Activated T-cell treated with anti-CD3 and anti-CD28 coated beads, Interleukin-2, amount 50 U/mL, for 1 hour (primary cell): ENCODE results near the gene ZBTB49.
"Not testable (repeated sequence)": the region's sequence is repeated elsewhere in the genome, so short reads cannot be mapped to it uniquely, and the experiment has no call there.

Experiments
- DNase-seq: peaks from one replicate; pipeline ENCODE4 v3.0.0-alpha.2; 2020

Gene ZBTB49, protein sequence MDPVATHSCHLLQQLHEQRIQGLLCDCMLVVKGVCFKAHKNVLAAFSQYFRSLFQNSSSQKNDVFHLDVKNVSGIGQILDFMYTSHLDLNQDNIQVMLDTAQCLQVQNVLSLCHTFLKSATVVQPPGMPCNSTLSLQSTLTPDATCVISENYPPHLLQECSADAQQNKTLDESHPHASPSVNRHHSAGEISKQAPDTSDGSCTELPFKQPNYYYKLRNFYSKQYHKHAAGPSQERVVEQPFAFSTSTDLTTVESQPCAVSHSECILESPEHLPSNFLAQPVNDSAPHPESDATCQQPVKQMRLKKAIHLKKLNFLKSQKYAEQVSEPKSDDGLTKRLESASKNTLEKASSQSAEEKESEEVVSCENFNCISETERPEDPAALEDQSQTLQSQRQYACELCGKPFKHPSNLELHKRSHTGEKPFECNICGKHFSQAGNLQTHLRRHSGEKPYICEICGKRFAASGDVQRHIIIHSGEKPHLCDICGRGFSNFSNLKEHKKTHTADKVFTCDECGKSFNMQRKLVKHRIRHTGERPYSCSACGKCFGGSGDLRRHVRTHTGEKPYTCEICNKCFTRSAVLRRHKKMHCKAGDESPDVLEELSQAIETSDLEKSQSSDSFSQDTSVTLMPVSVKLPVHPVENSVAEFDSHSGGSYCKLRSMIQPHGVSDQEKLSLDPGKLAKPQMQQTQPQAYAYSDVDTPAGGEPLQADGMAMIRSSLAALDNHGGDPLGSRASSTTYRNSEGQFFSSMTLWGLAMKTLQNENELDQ

DNA sequence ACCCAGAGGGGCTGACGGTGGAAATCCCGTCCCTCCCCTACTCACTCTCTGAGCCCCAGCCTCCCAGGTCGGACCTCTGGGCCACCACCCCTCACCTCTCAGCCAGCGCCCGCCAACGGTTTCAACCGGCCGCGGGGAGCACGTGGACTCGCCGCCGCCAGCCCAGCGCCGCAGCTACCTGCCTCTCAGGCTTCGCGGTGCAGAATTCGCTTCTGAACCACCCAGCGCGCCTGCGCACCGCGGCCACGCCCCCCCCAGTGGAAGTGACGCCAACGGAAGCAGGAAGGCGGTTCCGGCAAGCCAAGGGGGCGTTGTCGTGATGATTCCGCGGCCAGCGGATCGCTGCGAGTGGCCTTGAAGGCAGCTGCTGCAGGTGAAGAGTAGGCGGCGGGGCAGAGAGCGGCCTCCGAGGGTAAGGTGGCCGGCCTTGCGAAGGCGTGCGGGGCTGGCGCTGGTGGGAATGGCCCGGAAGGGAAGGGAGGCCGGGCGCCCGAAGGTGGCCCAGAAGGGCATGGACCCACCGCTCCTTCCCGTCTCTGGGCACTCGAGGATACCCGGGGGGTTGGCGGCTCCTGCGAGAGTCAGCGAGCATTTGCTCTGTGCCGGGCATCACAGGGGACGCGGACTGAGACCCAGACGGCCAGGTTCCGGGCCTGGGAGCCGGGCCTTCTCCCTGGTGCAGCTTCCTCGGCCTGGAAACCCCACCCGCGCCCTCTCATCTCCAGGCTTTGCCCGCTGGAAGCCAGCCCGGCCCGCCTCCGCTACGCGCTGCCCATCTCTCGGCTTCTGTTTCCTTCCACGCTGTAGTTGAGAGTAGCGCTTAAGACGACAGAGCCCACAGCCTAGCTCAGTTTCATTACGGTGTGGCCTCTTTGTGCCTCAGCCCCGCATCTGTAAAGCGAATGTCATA, at the start of gene ZBTB49, which contains the start of gene LYAR:
Gene ZBTB49, plus strand, starts transcription at position 311 of the 910 bp plus-strand sequence. CDS start 9,695 bp downstream, outside the sequence.
Gene LYAR, minus strand, starts transcription at position 214 of the 910 bp plus-strand sequence. CDS start 6,412 bp downstream, outside the sequence.
- DNase-seq, result peak; percentile 99

DNA sequence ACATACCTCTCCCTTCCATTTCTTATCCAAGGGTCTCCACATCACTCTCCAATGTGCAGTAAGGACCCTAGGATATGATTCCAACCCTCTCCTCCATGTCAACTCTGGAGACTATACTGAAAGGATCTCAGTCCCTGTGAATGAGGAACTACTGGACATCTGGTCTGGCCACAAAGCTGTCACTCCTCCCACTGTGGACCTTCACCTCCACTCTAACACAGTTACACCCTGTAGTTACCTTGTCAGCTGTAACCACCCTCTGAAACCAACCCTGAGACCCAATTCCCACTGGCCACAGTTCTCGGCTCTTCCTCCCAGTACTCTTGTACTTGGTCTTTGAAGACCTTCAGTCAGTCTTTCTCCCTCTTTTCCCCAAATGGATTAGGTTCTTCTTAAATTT, 44.9 kb upstream of the ZBTB49 start:
- DNase-seq, result no peak

DNA sequence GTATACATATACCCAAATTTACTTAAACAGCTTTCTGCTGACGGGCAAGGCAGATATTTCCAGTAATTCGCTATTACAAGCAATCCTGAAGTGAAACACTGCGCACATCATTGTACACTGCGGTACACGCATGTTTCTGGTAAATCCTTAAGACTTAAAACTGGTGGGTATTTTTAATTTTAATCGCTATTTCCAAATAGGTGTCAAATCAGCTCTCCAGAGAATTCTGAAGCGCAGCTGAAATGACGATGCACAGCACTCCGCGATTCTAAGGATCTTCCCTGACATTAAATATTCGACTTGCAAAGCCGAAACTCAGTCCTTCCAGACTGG, 42.4 kb upstream of the ZBTB49 start:
- no peak for DNase-seq

DNA sequence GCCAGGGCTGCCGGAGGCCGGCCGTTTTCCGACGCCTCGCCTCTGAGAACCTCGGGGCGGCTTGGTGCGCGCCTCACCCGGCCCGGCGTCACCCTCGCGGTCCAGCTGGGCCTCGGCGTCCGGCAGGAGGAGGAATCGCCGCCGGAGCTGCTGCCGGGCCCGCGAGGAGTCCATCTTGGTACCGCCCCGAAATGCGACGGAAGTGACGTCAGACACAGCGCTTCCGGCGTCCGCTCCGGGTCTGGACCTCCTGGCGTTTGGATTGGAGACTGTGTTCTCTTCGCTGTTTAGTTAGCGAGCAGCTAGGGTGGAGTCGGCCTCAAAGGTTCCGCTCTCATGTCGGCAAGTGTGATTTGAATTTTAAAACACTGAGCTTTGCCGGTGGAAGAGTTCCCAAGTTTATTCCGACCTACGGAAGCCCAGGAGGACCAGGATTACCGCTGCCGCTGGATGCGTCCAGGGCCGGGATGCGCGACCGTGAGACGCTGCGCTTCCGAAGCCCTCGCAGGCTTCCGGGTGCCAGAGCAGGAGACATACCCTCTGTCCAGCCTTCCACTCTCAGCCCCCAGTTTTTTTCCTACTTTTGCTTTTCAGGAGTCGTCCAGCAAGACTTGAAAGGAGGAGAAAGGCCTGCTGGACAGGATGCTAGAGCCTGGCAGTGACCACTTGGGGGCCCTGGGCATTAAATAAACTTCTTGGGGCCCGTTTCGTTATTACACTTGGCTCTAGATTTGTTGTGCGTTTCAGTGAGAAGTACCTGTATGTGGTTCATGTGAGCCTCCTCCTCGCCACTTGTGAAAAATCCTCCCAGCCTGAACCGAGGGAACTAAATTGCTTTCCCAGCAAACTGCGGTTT, 41.8 kb upstream of the ZBTB49 start, which contains the start of gene TMEM128:
Gene TMEM128, minus strand, starts transcription at position 195 of the 856 bp plus-strand sequence. Its CDS starts 21 bp downstream, at position 174.
- DNase-seq, result peak; percentile 93

DNA sequence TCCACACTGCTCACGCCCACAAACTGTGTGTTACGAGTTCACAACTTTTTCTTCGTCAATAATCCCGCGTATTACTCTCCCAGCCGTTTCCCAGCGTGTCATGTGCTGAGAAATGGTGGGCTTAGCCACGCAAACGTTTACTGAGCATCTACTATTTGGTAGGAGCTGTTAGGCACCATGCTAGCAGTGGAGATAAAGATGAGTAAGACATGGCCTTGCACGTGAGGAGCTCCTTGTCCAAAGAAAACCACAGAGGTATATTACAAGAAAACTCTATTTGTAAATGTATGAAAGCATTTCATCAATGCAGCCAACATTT, 41.2 kb upstream of the ZBTB49 start:
- DNase-seq, result no peak

DNA sequence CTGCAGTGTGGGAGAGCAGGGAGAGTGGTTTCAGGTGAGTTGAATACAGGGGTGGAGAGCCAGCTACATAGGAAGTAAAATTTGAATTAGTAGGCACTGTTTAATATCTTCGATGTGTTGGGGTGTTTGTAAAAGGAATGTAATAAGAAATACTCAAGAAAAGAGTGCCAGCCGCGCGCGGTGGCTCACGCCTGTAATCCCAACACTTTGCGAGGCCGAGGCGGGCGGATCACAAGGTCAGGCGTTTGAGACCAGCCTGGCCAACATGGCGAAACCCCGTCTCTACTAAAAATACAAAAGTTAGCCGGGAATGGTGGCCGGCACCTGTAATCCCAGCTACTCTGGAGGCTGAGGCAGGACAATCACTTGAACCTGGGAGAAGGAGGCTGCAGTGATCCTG, 40.7 kb upstream of the ZBTB49 start:
- not testable (repeated sequence) for DNase-seq

DNA sequence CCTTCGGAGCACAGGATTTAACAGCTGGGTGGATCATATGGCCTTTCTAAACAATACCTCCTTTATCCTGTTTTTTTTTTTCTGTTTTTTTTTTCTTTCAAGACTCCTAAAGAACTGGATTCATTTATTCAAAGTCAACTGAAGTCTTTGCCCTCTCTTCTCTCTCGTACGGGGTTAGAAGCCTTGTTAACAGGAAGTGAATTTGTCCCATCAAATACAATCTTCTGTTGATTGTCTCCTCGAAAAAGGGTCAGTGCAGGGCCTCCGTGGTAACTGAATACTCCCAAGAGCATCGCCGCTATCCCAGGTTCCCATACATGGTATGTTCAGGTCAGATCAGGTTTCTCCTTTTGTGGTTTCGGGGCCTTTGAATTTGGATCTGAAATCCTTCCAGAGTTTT, 40.2 kb upstream of the ZBTB49 start:
- DNase-seq, result no peak

DNA sequence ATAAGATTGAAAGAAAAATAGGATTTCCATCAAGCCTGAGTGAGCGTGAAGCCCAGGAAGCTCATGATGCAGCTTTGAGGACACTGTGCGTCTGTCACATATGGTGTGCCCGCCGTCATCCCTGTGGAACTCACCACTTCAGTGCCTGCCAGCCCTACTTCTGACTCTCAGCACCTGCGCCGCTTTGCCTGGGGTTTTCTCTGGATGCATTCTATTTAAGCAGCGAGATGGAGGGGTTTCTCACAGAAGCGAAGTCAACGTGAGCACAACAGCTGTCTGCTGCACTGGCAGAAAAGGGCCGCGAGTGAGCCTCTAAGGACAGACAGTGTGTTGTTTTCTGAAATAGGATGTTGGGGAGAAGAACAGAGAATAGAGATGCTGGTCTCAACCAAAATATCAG, 35.9 kb upstream of the ZBTB49 start:
- no peak for DNase-seq

DNA sequence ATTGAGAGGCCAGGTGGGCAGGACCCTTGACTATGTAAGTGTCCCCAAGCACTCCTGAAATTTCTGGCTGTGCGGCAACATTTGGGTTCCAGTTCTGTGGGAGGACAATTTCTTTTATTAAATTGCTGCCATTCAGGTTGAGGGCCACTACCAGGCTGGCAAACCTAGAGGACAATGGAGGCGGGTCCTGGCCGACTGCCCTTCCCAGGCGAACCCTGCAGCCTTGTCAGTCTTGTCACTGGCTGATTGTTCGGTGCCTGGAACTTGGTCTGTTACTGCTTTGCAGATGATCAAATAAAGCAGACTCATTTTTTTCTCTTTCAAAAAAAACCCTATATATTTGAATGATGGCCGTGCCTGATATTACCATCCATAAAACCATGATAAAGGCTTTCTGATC, 35.4 kb upstream of the ZBTB49 start:
- DNase-seq, result no peak

DNA sequence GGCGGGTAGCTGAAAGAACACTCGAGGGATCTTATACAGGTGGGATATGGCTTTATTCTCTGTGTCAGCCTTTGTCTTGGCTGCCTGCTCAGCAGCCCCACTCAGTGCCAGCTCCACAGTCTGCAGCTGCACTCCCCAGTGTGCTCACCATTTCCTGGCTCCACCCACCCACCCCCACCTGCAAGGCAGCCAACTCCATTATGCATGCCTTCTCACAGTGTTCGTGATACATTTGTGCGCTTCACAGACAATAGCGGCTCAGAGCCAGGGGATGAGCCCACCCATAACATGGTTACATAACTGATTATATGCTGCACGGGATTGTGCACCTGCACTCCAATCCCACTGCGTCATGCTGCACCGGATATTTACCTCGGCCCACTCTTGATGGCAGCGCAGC, 33.3 kb upstream of the ZBTB49 start:
- no peak for DNase-seq

DNA sequence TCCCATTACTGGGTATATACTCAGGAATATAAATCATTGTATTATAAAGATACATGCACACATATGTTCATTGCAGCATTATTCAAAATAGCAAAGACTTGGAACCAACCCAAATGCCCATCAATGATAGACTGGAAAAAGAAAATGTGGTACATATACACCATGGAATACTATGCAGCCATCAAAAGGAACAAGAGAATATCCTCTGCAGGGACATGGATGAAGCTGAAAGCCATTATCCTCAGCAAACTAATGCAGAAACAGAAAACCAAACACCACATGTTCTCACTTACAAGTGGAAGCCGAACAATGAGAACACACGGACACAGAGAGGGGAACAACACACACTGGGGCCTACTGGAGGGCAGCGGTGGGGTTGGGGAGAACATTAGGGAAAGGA, 32.3 kb upstream of the ZBTB49 start:
- DNase-seq, result not testable (repeated sequence)

DNA sequence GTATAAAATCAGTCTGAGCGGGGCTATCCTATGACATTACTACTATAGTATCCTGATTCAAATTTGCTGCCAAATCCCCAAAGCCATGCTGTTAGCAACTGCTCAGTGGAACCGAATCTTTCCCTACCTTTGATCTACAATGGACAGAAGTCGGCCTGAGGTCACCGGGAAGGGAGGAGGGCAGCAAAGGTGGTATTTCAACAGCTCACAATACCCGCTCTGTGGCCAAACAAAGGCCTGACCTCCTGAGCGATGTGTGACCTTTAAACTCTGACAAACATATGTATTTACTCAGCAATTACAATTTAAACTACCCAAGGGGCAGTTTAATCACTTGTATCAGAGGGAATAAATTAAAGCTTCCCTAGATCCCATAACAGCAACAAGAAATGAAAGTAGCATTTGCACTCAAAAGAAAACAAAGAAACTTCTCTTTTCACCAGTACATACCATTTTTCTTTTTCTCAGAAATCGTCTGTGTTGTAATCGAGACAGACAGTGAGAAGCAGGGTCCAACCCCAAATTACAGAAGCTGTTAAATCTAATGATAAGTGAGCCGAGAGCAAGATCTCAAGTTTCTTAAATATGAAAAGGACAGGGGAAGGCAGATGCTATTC, 30.5 kb upstream of the ZBTB49 start:
- no peak for DNase-seq

DNA sequence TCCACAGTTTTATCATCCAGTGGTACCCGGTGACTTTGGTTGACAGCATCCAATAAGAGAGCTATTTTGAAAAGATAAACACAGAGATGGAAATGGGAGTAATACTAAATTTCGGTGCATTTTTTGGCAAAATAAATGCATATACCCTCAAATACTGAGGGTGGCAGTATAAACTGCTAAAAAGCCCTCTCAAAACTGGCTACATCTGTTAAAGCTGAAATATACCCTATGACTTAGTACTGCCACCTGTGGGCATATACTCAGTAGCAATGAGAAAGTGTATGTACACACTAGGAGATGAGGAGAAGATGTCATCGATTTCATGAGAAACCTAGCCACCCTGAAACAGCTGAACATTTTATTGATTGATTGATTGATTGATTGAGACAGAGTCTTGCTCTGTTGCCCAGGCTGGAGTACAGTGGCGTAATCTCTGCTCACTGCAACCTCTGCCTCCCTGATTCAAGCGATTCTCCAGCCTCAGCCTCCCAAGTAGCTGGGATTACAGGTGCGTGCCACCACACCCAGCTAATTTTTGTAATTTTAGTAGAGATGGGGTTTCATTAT, 29.8 kb upstream of the ZBTB49 start:
- no peak for DNase-seq

DNA sequence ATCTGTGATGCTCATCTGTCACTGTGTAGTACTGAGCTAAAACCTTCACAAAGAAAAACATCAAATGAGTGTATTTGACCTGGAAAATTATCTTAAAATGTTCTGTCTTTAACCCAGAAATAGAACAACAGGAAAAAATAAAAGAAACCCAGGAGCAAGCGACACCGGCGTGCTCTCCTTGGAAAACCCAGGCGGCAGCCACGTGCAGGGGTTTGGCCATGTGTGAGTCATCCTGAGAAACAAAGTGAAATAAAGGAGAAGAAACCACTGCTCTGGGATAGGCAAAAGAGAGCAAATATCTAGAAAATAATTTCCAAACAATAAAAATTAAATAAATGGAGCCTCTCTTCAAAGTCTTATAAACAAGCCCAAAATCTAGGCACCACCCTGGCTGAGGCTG, 22.1 kb upstream of the ZBTB49 start:
- DNase-seq, result no peak

DNA sequence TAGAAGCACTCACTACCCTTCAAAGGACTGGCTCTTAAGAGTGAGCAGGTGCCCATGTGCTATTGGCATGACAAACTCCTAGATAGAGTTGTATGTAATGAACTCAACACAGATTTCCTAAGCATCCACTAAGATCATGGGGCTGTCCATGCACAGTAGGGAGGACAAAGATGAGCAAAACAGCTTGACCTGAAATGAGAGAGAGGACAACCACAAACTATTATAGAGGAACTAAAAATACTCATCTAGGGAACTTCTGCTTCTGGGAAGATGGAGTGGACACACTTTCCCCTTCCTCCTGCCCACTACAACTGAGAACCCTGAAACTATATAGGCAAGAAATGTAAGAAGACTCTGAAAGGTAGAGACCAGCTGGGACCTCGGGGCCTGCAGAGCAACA, 21.3 kb upstream of the ZBTB49 start:
- no peak for DNase-seq

DNA sequence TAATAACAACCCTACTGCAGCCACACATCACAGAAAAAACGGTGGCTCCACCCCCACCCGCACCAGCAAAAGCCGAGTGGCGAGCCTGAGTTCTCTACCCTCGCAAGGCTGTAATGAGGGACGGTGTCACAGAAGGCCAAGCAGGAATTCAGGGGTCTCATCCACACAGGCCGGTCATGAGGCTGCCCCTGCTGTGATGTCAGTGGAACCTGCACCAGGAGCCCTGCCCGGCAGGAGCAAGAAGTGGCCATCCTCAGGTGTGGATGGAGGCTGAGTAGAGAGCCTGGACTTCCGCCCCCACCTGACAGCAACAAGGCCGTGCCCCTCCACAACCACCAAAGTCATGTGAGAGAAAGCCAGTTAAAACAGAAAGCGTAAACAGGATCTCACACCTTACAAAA, 20.7 kb upstream of the ZBTB49 start:
- peak; percentile 37 for DNase-seq

DNA sequence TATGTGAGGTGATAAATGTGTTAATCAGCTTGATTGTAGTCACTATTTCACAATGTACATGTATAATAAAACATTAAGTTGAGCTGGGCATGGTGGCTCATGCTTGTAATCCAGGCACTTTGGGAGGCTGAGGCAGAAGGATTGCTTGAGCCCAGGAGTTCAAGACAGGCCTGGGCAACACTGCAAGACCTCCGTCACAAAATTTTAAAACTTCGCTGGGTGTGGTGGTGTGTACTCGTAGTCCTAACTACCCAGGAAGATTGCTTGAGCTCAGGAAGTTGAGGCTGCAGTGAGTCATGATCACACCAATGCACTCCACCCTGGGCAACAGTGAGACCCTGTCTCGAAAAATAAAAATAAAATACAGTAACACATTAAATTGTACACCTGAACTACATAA, 20.2 kb upstream of the ZBTB49 start:
- peak; percentile 32 for DNase-seq

DNA sequence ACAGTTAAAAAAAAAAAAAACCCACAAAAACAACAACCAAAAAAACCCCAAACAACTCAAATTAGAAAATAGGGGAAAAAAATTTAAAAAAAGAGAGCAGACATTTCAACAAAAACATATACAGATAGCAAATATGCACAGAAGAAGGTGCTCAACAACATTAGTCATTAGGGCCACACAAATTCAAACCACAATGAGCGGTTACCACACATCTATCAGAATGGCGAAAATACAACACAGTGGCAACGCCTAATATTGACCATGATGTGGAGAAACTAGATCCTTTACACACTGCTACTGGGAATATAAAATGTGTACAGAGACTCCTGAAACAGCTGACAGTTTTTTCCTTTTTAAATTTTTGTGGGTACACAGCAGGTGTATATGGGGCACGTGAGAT, 19.5 kb upstream of the ZBTB49 start:
- no peak for DNase-seq

DNA sequence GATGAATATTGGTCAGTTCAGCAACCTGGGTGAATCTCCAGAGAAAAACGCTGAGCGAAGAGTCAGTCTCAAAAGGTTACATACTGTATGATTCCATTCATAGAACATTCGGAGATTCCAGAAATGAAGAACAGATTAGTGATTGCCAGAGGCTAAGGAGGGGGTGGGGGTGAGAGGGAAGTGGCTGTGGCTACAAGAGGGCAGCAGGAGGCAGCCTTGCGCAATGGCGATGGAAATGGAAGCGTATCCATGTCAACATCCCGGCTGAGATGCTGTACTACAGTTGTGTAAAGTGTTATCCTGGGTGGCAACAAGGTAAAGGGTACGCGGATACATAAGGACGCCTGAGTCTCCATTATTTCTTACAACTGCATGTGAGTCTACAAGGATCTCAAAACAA, 18.1 kb upstream of the ZBTB49 start:
- DNase-seq, result no peak

DNA sequence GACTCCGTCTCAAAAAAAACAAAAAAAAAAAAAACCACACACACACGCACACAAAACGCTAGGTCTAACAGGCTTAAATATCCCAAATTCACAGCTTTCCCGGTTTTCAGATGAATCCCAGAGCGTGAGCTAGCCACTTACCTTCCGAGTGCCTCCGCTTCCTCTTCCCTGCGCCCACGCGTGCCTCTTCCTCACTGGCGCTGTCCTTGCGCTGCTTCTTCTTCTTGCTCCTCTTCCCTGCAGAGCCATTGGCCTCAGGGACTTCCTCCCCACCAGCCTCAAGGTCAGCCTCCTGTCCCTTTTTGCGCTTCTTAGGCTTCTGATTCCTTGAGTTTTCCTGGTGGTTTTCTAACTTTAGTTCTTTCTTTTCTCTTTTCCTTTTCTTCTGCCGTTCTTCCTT, 15.8 kb upstream of the ZBTB49 start:
- DNase-seq, result no peak

DNA sequence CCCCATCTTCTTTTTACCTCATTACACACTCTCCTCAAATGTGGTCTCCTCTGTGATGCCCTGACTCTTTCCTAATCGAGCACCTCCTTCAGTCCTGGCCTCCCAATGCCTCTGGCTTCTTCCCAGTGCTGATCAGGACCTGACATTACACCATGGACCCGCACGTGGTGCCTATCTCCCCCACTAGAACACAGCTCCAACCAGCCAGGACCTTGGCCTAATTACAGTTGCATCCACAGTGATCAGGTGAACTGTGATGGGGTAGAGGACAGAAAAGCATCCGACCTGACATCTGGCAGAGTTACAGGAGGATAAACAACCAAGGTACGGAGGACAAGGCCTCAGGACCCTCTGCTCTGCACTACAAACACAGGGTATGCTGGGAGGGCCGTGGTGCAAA, 12.5 kb upstream of the ZBTB49 start:
- no peak for DNase-seq
